Fibroblast of skin of abdomen (primary cell): ENCODE results near the gene ABCA10. TPM values are rescaled to one million over a fixed set of nuclear protein-coding genes. Genes with fewer than 3 reads are reported as not detected.
"Not testable (repeated sequence)": the region's sequence is repeated elsewhere in the genome, so short reads cannot be mapped to it uniquely, and the experiment has no call there.

Experiments
- DNase-seq: peaks from one replicate; pipeline ENCODE4 v3.0.0-alpha.2; 2013
- polyA plus RNA-seq, 2 experiments: library from polyadenylated mRNA; unstranded; fragments of 120-200 nt; gene quantifications; one replicate each; pipeline ENCODE4 v1.2.1, GENCODE V29; 2013; ENCODE audit not compliant: insufficient read length in 2 of 2

The ABCA10 gene, protein sequence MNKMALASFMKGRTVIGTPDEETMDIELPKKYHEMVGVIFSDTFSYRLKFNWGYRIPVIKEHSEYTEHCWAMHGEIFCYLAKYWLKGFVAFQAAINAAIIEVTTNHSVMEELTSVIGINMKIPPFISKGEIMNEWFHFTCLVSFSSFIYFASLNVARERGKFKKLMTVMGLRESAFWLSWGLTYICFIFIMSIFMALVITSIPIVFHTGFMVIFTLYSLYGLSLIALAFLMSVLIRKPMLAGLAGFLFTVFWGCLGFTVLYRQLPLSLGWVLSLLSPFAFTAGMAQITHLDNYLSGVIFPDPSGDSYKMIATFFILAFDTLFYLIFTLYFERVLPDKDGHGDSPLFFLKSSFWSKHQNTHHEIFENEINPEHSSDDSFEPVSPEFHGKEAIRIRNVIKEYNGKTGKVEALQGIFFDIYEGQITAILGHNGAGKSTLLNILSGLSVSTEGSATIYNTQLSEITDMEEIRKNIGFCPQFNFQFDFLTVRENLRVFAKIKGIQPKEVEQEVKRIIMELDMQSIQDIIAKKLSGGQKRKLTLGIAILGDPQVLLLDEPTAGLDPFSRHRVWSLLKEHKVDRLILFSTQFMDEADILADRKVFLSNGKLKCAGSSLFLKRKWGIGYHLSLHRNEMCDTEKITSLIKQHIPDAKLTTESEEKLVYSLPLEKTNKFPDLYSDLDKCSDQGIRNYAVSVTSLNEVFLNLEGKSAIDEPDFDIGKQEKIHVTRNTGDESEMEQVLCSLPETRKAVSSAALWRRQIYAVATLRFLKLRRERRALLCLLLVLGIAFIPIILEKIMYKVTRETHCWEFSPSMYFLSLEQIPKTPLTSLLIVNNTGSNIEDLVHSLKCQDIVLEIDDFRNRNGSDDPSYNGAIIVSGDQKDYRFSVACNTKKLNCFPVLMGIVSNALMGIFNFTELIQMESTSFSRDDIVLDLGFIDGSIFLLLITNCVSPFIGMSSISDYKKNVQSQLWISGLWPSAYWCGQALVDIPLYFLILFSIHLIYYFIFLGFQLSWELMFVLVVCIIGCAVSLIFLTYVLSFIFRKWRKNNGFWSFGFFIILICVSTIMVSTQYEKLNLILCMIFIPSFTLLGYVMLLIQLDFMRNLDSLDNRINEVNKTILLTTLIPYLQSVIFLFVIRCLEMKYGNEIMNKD (N-terminal part only)
- 0.13 TPM for polyA plus RNA-seq (2013, experiment 1 of 2; ENCODE audit: insufficient read length)
- polyA plus RNA-seq (2013, experiment 2 of 2; ENCODE audit: insufficient read length) = 0.19 TPM

DNA sequence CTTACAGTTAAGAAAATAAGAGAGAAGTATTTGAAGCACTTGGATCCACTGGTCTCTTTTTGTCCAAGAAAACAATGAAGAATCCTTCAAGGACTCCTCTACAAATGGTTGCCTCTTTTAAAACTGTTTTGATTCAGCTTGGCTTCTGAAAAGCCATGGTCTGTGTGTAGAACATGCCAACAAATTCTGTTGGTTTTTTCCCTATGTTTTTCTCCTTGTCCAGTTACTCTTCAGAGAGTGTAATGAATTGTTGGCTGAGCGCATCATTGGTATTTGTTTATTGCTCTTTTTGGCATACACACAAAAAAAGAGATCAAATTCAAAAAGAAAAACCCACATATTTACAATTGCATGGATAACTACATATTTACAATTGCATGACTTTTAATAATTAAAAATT, at the start of gene ABCA10:
Gene ABCA10 (minus strand): TSS at position 249 of the 400 bp plus-strand sequence. CDS start 3,466 bp downstream, outside the sequence.
- DNase-seq = no peak

DNA sequence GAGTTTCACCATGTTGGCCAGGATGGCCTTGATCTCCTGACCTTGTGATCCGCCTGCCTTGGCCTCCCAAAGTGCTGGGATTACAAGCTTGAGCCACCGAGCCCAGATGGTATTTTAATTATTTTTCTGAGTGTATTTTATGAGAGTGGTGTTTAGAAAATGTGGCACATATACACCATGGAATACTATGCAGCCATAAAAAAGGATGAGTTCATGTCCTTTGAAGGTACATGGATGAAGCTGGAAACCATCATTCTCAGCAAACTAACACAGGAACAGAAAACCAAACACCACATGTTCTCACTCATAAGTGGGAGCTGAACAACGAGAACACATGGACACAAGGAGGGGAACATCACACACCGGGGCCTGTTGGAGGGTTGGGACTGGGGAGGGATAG, 47.7 kb upstream of the ABCA10 start:
- not testable (repeated sequence) for DNase-seq

DNA sequence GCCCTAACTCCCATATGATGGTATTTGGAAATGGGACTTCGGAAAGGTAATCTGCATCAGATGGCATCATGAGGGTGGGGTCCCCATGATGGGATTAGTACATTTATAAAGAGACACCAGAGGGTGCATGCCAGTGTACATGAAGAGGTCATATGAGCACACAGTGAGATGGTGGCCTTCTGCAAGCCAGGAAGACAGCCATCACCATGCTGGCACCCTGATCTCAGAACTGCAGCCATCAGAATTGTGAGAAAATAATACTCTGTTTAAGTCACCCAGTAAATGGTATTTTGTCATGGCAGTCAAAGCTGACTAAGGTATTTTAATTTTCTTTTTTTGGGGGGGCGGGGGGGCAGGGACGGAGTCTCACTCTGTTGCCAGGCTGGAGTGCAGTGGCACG, 47.1 kb upstream of the ABCA10 start:
- DNase-seq = no peak

DNA sequence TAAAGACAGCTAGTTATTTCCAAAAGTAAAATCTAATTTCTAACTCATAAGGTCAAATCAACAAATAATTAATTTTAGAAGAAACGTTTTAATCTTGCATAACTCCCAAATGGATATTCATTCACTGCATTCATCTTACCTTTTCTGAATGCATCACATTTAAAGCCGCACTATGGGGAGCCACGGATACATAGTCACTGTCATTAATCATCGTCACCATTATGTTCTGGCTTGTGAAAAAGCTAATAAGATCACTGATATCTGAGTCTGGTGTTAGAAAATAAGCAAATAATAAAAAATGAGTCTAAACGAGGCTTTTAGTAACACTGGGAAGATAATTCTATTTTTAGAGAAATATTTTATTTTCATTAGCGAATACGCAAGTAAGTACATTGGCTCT, 42.4 kb upstream of the ABCA10 start:
- DNase-seq = no peak

DNA sequence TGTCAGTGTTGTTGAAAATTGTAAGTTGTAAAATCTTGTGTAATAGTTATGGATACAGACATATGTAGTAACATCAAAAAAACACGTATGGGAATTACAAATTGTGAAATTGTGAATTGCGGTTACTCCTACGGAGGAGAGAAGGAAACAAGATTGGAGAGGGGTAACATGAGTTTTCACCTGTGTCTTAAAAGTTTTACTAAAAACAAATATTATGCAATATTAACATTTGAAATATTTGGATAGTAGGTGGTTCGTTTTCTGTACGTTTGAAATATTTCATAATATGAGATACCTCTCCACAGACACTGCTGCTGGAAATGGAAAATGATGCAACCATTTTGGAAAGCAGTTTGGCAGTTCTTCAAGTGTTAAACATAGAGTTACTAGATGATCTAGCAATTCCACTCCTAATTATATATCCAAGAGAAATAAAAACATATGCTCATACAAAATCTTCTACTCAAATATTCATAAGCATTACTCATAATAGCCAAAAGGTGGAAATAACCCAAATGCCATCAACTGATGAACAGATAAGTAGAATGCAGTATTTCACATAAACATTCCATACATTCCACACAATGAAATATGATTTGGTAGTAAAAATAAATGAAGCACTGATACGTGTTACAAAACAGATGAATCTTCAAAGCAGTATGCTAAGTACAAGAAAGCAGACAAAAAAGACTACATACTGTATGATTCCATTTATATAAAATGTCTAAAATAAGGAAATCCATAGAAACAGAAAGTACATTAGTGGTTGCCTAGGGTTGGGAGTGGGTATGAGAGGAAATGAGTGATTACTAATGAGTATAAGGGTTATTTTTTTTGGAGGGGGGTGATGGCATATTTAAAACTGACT, 40.7 kb upstream of the ABCA10 start:
- peak; percentile 91 for DNase-seq

DNA sequence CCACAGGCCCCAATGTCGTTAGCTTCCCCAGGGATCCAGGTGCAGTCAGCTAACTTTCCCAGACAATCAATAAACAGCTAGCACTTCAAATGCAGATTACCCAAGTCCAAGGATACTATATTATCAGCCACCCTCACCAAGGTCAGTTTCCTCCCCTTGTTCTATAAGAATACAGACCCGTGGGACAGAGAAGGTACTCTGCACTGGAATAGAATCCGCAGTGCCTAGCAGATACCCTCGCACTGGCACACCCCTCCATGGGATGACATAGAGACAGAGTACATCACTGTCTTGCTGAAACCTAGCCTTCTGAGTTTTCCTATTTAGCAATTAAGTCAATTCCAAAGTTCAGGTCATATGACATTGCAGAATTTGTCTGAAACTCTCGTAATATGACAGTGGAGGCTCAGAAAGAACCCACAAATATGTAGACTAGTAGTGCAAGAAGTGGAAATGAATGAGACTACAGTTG, 40.0 kb upstream of the ABCA10 start:
- peak; percentile 45 for DNase-seq

DNA sequence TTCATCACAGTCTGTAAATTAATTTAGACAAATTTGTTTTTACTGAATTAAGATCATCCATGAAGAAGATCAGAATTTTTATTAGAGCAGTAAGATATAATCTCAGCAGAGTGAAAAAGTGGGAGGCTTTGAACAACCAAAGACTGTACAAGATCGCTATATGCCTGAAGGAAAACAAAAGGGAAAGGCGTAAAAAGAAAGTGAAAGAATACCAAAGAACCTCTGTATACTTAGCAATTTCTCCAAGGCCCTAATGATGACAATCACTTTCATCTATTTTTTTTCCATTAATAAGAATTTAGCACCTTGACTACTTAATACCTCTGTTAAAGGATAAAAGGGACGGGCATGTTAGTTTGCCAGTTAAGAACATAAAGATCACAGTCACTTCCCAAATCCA, 38.6 kb upstream of the ABCA10 start:
- no peak for DNase-seq

DNA sequence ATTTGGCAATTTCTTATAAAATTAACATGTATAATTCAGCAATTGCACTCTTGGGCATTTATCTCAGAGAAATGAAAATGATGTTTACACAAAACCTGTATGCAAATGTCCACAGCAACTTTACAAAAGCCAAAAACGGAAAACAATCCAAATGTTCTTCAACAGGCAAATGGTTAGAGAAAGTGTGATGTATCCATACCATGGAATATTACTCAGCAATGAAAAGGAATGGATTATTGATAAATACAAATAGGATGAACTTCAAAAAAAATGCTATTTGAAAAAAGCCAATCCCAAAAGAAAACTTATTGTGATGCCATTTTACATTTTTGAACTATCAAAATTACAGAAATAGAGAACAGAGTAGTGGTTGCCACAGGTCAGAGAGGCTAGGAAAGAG, 37.2 kb upstream of the ABCA10 start:
- DNase-seq = no peak

DNA sequence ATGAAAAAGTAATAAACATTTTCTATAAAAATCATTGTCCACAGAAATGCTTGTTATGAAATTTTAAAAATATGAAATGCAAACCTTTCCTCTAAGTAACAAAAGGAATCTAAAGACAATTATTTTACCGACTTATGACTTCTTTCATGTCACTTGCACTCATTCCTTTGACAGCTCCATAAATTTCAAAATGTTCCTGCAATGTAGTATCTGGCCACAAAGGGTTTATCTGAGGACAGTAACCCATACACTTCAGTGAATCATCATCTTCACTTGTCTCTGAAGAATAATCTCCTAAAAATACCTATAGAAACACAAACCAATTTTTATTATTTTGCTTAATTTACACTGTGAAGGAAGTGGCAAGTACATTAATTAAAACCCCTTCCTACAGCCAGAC, 25.6 kb upstream of the ABCA10 start:
- DNase-seq = peak; percentile 23

DNA sequence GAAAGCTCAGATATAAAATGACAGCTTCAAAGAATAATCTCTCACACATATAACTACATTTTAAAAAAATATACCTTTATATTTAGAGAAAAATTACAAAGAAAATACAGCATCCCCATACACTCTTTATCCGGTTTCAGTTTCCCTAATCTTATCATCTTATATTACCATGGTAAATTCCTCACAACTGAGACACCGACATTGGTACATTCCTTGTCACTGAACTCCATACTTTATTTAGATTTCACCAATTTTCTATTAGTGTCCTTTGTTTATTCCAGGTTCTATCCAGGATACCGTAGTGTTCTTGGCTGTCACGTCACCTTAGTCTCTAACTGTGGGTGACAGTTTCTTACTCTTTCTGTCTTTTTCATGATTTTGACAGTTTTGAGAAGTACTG, 22.0 kb upstream of the ABCA10 start:
- no peak for DNase-seq

DNA sequence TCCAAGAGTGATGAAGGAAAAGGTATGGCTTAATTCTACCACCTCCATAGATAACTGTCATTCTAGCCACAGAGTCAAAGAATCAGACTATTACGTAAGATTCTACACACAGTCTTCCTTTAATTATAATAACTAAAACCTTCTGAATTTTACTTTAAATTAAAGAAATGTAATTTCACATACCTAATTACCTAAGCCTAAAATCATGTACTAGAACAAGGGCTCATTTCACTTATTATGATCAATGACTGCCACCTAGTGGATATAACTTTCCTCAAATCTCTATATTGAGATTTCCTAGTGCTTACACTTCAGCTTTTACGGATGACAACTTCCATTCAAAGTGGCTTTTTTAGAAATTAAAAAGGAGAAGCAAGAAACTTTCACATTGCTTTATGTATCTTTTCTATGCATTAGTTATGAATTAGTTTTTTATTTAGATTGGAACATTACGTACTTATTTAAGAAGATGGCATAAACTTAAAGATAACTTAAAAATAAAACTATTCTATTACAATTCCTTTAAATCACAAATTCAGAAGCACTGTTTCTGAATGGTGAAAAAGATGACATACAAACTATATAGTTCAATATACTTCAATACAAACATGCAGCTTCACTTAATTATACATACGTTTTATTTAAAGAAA, 18.2 kb upstream of the ABCA10 start:
- DNase-seq = peak; percentile 43

DNA sequence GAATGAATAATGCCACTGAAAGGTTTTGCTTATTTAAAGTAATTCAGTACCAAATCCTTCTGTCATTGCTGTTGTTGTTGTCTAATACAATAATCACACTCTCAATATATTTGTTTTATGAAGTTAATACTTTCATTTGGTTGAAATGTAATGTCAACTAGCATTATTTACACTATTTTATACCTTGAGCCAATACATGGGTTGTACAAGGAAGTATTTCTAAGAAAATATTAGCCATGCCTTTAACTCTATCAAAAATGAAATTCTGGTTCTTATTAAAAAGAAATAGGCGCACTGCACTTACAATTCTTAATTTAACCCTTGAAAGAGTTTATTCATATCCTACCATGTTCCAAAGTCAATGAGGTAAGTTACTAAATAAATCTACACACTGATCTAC, 17.6 kb upstream of the ABCA10 start:
- no peak for DNase-seq

DNA sequence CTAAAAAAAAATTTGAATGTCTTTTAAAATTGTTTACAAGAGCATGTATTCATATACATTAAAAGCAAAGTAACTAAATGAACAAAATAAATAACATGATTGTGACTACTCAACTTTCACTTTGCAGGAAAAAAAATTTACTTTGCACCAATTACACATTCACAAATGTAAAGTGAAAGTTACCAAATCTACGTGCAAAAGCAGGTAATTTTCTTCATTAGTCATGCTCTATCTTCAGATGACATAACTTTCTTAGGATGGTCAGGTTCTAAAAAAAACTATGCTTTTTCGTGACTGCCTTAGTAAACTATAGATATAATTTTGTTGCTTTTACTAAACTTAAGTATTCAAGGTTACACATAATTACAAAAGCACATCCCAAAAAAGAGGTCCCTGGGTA, 17.0 kb upstream of the ABCA10 start:
- DNase-seq = no peak

DNA sequence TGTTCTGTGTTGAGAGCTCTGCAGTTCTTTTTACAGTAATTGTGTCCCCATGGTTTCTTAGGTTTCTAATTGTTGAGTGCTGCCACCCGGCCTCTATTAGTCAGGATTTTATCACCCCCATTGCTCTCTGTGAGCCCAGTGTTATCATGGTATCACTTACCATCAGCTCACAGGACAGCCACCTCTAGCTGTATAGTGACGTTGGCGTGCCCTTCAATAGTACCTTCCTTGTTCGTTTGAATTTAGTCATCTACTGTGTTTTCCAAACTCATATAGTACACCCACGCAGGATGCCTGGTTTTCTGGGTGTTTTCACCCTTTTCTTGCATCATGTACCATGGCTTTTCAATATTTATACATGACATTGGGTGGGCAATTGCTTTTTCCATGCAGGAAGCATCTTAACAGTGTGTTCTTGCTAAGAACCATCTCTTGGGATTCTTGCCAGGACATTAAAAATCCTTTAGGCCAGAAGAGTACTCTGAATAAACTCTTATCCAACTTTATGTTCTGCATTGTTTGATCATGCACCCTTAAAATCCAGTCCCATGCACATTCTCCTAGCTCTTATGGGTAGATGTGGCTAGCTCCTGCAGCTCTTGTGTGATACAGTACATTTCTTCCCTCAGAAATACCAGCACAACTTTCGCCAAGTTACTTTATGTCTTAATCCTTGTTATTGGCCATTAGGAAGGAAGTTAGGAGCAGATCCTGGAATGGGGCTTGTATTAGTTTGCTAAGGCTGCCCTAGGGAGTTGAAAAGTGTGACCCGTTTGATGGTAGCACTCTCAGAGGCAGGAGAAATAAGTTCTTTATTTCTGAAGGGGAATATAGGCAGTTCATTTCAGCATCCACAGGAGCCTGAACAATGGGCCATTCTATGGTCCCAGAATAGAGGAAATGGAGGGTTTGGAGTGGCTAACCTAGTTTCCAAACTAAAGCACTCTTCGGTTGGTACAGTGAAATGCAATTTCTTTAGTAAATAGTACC, 11.3 kb upstream of the ABCA10 start:
- no peak for DNase-seq

DNA sequence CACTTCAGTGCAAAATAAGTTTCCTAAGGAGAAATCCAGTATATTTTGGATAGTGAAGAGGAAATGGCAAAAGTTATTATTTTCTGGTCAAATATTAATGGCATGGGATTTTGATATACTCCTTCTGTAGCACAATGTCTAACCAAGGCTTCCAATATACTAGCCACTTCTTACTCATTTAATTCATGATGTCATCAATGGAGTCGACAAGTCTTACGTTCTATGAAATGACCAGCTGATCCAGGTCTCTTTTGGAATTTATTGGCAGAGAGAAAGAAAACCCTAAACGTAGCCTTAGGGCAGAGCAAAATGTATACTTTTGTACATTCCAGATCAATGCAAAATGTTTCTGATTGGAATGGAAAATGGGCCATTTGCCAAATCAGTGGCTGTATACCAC, 8.3 kb upstream of the ABCA10 start:
- DNase-seq = no peak

DNA sequence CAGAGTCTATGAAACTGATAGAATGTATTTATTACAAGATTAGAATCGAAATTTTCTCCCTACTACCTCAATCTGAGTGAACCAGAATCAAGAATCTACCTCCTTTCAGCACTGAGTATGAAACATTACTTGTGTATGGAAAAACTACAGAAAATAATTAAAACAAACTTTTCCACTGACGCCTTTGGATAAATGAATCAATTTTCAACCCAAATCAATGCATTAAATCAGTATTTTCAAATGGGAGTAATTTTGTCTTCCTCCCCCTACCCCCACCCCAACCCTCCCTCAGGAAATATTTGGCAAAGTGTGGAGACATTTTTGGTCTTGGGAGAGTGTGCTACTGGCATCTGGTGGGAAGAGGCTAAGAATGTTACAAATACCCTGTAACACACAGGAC, 7.8 kb upstream of the ABCA10 start:
- no peak for DNase-seq

DNA sequence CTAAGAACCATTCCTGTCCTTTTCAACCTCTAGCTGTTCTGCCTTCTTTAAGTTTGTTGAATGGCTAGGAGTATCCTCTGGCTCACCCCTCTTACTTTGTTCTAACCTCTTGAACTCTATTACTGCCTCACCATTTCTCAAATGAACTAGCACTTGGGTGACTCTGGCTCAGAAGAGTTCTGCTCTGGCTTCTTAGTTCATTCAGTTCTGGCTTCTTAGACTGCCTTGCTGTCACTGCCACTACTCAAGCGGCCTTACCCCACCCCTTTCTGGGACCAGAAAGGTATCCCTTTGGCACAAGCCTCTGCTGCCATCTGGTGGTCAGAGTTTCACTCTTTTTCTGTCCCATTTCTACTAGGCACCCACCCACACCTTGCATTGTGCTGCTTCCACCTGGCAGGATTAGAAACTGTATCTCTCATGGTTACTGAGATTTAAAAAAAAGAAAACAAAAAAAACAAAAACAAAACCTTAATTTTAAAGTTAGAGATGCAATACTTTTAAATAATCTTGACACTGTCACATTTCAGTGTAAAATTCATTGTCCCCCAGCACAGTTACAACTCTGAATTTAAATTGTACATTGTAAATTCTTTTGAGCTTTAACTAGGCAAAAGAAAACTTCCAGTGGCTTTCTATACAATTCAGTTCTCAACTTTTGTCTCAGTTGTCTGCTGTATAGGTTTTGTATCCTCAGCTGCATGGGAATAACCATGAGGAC, 6.9 kb upstream of the ABCA10 start:
- peak; percentile 71 for DNase-seq

DNA sequence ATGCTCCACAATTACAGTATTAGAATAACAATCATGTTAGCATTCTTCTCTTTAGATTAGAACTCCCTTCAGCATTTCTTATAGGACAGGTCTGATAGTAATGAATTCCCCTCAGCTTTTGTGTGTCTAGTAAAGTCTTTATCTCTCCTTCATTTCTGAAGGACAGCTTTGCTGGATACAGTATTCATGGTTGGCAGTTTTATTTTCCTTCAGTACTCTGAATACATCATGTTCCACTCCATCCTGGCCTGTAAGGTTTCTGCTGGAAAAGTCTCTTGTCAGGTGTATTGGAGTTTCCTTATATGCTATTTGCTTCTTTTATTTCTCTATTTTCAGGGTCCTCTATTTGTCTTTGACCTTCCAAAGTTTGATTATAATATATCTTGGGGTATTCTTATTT, 4.0 kb upstream of the ABCA10 start:
- no peak for DNase-seq

DNA sequence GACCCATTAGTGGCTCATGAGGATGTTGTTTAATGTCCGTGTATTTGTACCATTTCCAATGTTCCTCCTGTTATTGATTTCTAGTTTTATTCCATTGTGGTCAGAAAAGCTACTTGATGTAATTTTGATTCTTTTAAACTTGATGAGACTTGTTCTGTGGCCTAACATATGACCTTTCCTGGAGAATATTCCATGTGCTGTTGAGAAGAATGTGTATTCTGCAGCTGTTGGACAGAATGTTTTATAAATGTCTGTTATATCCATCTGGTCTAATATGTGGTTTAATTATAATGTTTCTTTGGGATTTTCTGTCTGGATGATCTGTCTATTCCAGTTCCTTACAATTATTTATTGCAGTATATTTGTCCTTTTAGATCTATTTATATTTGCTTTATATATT, 2.9 kb upstream of the ABCA10 start:
- DNase-seq = no peak
